ENCODE measurements around the gene FNDC11.

- TF ChIP-seq CTCF (IDR thresholded peaks at IDR 0.05): no peak
- no peak for TF ChIP-seq POLR2A (IDR thresholded peaks at IDR 0.05)
Measured at GRCh38 chr20:63527184-63527583, 26.8 kb upstream of the FNDC11 start.
